Erythroblast (primary cell): ENCODE results near the gene SLC35C1.

Experiments used
- GATA1 ChIP-seq: IDR thresholded peaks from 2 replicates; pipeline ENCODE4 v1.6.1; 2011; ENCODE audit warnings: low read depth, mild to moderate bottlenecking, control low read depth, low read length, moderate library complexity
- POLR2A ChIP-seq: IDR thresholded peaks from 2 replicates; pipeline ENCODE4 v1.6.1; 2011; ENCODE audit warnings: mild to moderate bottlenecking, low read length

GRCh38 chr11:45761659-45762058, 43.3 kb upstream of the SLC35C1 start:
- TF ChIP-seq POLR2A (no peak), GATA1 (no peak)
